Activated CD4-positive, alpha-beta T cell treated with anti-CD3 and anti-CD28 coated beads, Interleukin-2, Interleukin-6, amounts not matched to agents 100 ng/mL and 50 ng/mL, durations not matched to agents 16 hours and 8 hours (primary cell): ENCODE data around the gene FAM72B.
"Not testable (repeated sequence)": the region's sequence is repeated elsewhere in the genome, so short reads cannot be mapped to it uniquely, and the experiment has no call there.

ENCODE experiments used
- DNase-seq: peaks from one replicate; pipeline ENCODE4 v3.0.0-alpha.2; 2020

Gene FAM72B

DNA sequence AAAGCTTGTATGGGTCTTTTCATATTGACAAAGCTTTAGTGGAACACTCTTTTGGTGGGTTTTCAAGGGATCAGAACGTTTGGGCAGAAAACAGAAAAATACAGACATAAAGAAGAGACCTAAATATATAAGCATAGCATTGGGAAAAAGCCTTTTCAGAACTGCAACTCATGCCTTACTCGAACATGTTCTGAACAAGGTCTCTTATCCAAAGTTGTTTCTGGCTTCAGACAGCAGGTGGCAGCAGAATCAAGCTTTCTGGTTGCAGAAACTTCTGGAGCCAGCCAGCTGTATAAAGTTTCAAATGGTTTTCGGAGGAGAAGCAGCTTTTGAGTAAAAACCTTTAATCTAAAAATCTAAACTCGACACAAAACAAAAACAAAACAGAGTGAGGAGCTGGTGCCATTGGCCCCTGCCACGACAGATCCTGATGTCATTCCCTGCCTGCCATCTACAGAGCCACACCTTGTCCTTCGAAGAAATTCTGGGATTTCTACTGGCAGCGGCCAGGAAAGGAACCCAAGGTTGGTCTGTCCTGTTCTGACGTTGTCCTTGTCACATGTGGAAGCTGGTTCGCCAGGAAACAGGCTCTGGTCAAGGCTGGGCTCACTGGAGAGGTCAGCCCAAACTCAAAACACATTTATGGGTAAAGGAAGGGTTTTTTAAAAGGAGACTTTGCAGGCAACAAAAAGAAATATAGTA is 35.5 kb downstream of the FAM72B start:
- not testable (repeated sequence) for DNase-seq

- DNase-seq = not testable (repeated sequence)
Measured at GRCh38 chr1:121140393-121140792, 43.7 kb downstream of the FAM72B start.

GRCh38 chr1:121131494-121131893 is 52.6 kb downstream of the FAM72B start:
- DNase-seq = not testable (repeated sequence)

- not testable (repeated sequence) for DNase-seq
Measured at GRCh38 chr1:121118480-121118824, 65.7 kb downstream of the FAM72B start.
